ENCODE data around the gene LCK. TPM values are rescaled to one million over a fixed set of nuclear protein-coding genes. Genes with fewer than 3 reads are reported as not detected.

The LCK gene
- total and polyA plus RNA-seq, 9 of the 15 experiments (the other 6 are each of a cell fraction or from before 2014, with no cell fraction given): 0.04 to 0.47 (median 0.13) TPM; not detected in 6

GRCh38 chr1:32221980-32222755 is 28.9 kb upstream of the LCK start, which contains the start of the genes EIF3I and TMEM234 (continued):
- TF ChIP-seq ARID3A (IDR thresholded peaks at IDR 0.05; ENCODE audit: borderline replicate concordance, low read depth, low read length): no peak
- TF ChIP-seq JUND (IDR thresholded peaks at IDR 0.05; ENCODE audit: borderline replicate concordance, low read depth, low read length): peak; percentile 74
- peak; percentile 71; the same call in 1 of the 3 replicates for TF ChIP-seq JUND (tag; IDR thresholded peaks at IDR 0.05; ENCODE audit: borderline replicate concordance, low read depth, low read length)
- TF ChIP-seq NR2C1 (IDR thresholded peaks at IDR 0.05): peak; percentile 98
- peak; percentile 98 for TF ChIP-seq NR2C1 (tag; IDR thresholded peaks at IDR 0.05)
- no peak for TF ChIP-seq FOXA1 (IDR thresholded peaks at IDR 0.05; ENCODE audit: borderline replicate concordance)
- TF ChIP-seq C11orf30 (IDR thresholded peaks at IDR 0.05; ENCODE audit: low read depth): peak; percentile 78
- no peak for TF ChIP-seq ZBTB34 (CRISPR knock-in tag; IDR thresholded peaks at IDR 0.05)
- TF ChIP-seq POLR2A (conservative IDR thresholded peaks at IDR 0.05): peak; percentile 97
- TF ChIP-seq ETS2 (tag; IDR thresholded peaks at IDR 0.05; ENCODE audit: borderline replicate concordance, poor library complexity, severe bottlenecking): no peak
- TF ChIP-seq EZH2 (IDR thresholded peaks at IDR 0.05; ENCODE audit: borderline replicate concordance, low read depth, low read length): no peak
- no peak for TF ChIP-seq LEF1 (IDR thresholded peaks at IDR 0.05)
- no peak for TF ChIP-seq CBX8 (IDR thresholded peaks at IDR 0.05; ENCODE audit: borderline replicate concordance, extremely low read depth, low read depth, low read length, poor library complexity, severe bottlenecking)
- TF ChIP-seq YY1 (IDR thresholded peaks at IDR 0.05; ENCODE audit: borderline replicate concordance in 1 of 3, control insufficient read depth in 1 of 3, extremely low read depth in 1 of 3, insufficient read depth in 3 of 3, insufficient read length in 1 of 3, insufficient replicate concordance in 2 of 3, low read depth in 1 of 3, low read length in 2 of 3): peak in 2 of 3 experiments; percentile 11 to 65
- peak; percentile 99 for TF ChIP-seq ELF1 (tag; IDR thresholded peaks at IDR 0.05)

Measured in K562 (cell line).